H1 (cell line): ENCODE measurements around the gene BRPF1. TPM values are rescaled to one million over a fixed set of nuclear protein-coding genes. Genes with fewer than 3 reads are reported as not detected.

Source experiments
- CTCF ChIA-PET: fragments of 300-600 bp; sonication (Branson Sonifier 250); formaldehyde crosslinking; loops from one replicate; lab custom pipeline; 2021; ENCODE audit not compliant: partially characterized antibody; lab: Charles Lee
- POLR2A ChIA-PET: fragments of 300-600 bp; sonication (Branson Sonifier 250); formaldehyde crosslinking; loops from one replicate; lab custom pipeline; 2021; ENCODE audit warnings: inconsistent platforms; ENCODE audit not compliant: partially characterized antibody; lab: Charles Lee
- DNase-seq, 2 experiments: peaks; one replicate each; pipeline versions ENCODE4 v3.0.0 to v3.0.0-alpha.2; 2010 to 2022; ENCODE audit warnings: low spot score in 2 of 2, low read depth in 1 of 2, mixed read lengths in 1 of 2
- FAIRE-seq: peaks from 2 replicates; lab custom pipeline; 2011; peaks lifted over from hg19 to GRCh38; lab: Jason Lieb, UNC
- H2AFZ ChIP-seq: 2 replicates; pipeline ENCODE4 v1.8.1; 2012; ENCODE audit warnings: low read length, inconsistent platforms
- H2AK5ac ChIP-seq: 2 replicates; pipeline ENCODE4 v1.6.1; 2013; ENCODE audit warnings: low read depth, low read length
- H2BK120ac ChIP-seq: replicated peaks from 2 replicates; pipeline ENCODE3; 2013; ENCODE audit warnings: low read depth, low read length, inconsistent platforms
- H2BK12ac ChIP-seq: 2 replicates; pipeline ENCODE4 v1.6.1; 2013; ENCODE audit warnings: low read depth, low read length
- H2BK15ac ChIP-seq: 2 replicates; pipeline ENCODE4 v1.6.1; 2013; ENCODE audit warnings: low read length
- H2BK20ac ChIP-seq: 2 replicates; pipeline ENCODE4 v1.6.1; 2013; ENCODE audit warnings: low read length
- H2BK5ac ChIP-seq: 2 replicates; pipeline ENCODE4 v1.6.1; 2013; ENCODE audit warnings: low read depth, low read length
- H3K14ac ChIP-seq: 2 replicates; pipeline ENCODE4 v1.6.1; 2013; ENCODE audit warnings: inconsistent platforms; ENCODE audit not compliant: insufficient read length
- H3K18ac ChIP-seq: 2 replicates; pipeline ENCODE4 v1.6.1; 2013; ENCODE audit warnings: low read length; ENCODE audit errors: extremely low read depth
- H3K23ac ChIP-seq: 2 replicates; pipeline ENCODE4 v1.6.1; 2013; ENCODE audit warnings: inconsistent platforms; ENCODE audit not compliant: insufficient read length
- H3K23me2 ChIP-seq: 2 replicates; pipeline ENCODE4 v1.6.1; 2013; ENCODE audit warnings: low read depth, low read length
- H3K27ac ChIP-seq: 2 replicates; pipeline ENCODE4 v1.6.1; 2011; ENCODE audit warnings: low read depth, low read length, inconsistent platforms
- H3K27me3 ChIP-seq, 4 experiments: replicated peaks in 1 of 4; 1 replicate in 1 of 4; 2 replicates in 3 of 4; pipeline versions ENCODE4 v1.6.1 to v1.8.1; 2011 to 2013; ENCODE audit warnings: low read length in 3 of 4, mild to moderate bottlenecking in 3 of 4, inconsistent platforms in 2 of 4, mixed read lengths in 2 of 4, moderate library complexity in 1 of 4; ENCODE audit not compliant: control insufficient read depth in 3 of 4, insufficient read depth in 3 of 4; ENCODE audit errors: extremely low read depth in 1 of 4
- H3K36me3 ChIP-seq, 4 experiments: 2 replicates each; pipeline versions ENCODE4 v1.6.1 to v1.8.1; 2011 to 2013; ENCODE audit warnings: mild to moderate bottlenecking in 4 of 4, low read length in 3 of 4, moderate library complexity in 2 of 4, control low read depth in 1 of 4, inconsistent platforms in 1 of 4; ENCODE audit not compliant: insufficient read depth in 4 of 4, control insufficient read depth in 2 of 4
- H3K4ac ChIP-seq: replicated peaks from 2 replicates; pipeline ENCODE3; 2013; ENCODE audit warnings: low read length, low read depth, mixed read lengths, inconsistent platforms; ENCODE audit not compliant: insufficient read length
- H3K4me1 ChIP-seq, 4 experiments: replicated peaks in 1 of 4; 1 replicate in 1 of 4; 2 replicates in 3 of 4; pipeline versions ENCODE4 v1.6.1 to v1.8.1; 2011 to 2013; ENCODE audit warnings: low read length in 3 of 4, inconsistent platforms in 2 of 4, mixed read lengths in 1 of 4; ENCODE audit not compliant: insufficient read depth in 4 of 4, control insufficient read depth in 3 of 4
- H3K4me2 ChIP-seq, 2 experiments: 2 replicates each; pipeline versions ENCODE4 v1.6.1 to v1.8.1; 2011 to 2013; ENCODE audit warnings: low read depth in 2 of 2, low read length in 2 of 2, control low read depth in 1 of 2, inconsistent platforms in 1 of 2, mild to moderate bottlenecking in 1 of 2; ENCODE audit not compliant: insufficient read depth in 1 of 2
- H3K4me3 ChIP-seq, 4 experiments: fragments of 200-600, 300-600 bp in 1 of 4; sonication (generic), shearing (Covaris generic), sonication (Bioruptor Twin) in 1 of 4; 2 replicates each; pipeline versions ENCODE4 v1.5.1 to v1.8.1; 2011 to 2016; ENCODE audit warnings: low read length in 4 of 4, low read depth in 3 of 4, control low read depth in 2 of 4, inconsistent platforms in 2 of 4, mild to moderate bottlenecking in 2 of 4, mixed read lengths in 1 of 4, moderate library complexity in 1 of 4; ENCODE audit not compliant: insufficient read depth in 2 of 4; ENCODE audit errors: extremely low read depth in 1 of 4
- H3K56ac ChIP-seq: replicated peaks from 2 replicates; pipeline ENCODE3; 2013; ENCODE audit warnings: low read depth, mild to moderate bottlenecking, mixed read lengths, low read length, inconsistent platforms; ENCODE audit not compliant: insufficient read length
- H3K79me1 ChIP-seq: 2 replicates; pipeline ENCODE4 v1.6.1; 2013; ENCODE audit warnings: low read depth, low read length, control low read depth
- H3K79me2 ChIP-seq, 2 experiments: 2 replicates each; pipeline versions ENCODE4 v1.6.1 to v1.8.1; 2012 to 2013; ENCODE audit warnings: low read length in 2 of 2, mild to moderate bottlenecking in 2 of 2, inconsistent platforms in 1 of 2; ENCODE audit not compliant: insufficient read depth in 2 of 2, control insufficient read depth in 1 of 2
- H3K9ac ChIP-seq, 4 experiments: replicated peaks in 1 of 4; 1 replicate in 1 of 4; 2 replicates in 3 of 4; pipeline versions ENCODE4 v1.6.1 to v1.8.1; 2011 to 2013; ENCODE audit warnings: low read depth in 3 of 4, low read length in 3 of 4, control low read depth in 2 of 4, mild to moderate bottlenecking in 2 of 4, moderate library complexity in 2 of 4, inconsistent platforms in 1 of 4; ENCODE audit errors: extremely low read depth in 1 of 4
- H3K9me3 ChIP-seq, 2 experiments: 2 replicates each; pipeline versions ENCODE4 v1.6.1 to v1.8.1; 2012 to 2013; ENCODE audit warnings: mild to moderate bottlenecking in 2 of 2, moderate library complexity in 2 of 2, control low read depth in 1 of 2, inconsistent platforms in 1 of 2, low read depth in 1 of 2, low read length in 1 of 2, mixed read lengths in 1 of 2; ENCODE audit not compliant: insufficient read depth in 2 of 2
- H4K20me1 ChIP-seq, 2 experiments: replicated peaks in 1 of 2; 2 replicates each; pipeline versions ENCODE3 to v1.8.1; 2011 to 2013; ENCODE audit warnings: inconsistent platforms in 2 of 2, low read length in 2 of 2, mild to moderate bottlenecking in 1 of 2; ENCODE audit not compliant: insufficient read depth in 2 of 2, control insufficient read depth in 1 of 2
- H4K5ac ChIP-seq: 2 replicates; pipeline ENCODE4 v1.6.1; 2013; ENCODE audit warnings: low read length, low read depth, mixed read lengths, inconsistent platforms; ENCODE audit not compliant: insufficient read length
- H4K8ac ChIP-seq: 2 replicates; pipeline ENCODE4 v1.8.0; 2013; ENCODE audit warnings: mild to moderate bottlenecking, moderate library complexity, low read length, inconsistent platforms; ENCODE audit not compliant: insufficient read depth; ENCODE audit errors: extremely low read depth
- H4K91ac ChIP-seq: replicated peaks from 2 replicates; pipeline ENCODE3; 2013; ENCODE audit warnings: low read length, mixed read lengths, inconsistent platforms; ENCODE audit not compliant: insufficient read length
- KDM4A ChIP-seq: IDR thresholded peaks from one replicate; pipeline ENCODE4 v1.7.1; 2012; ENCODE audit warnings: low read depth, mild to moderate bottlenecking, moderate library complexity, low read length, inconsistent platforms; ENCODE audit not compliant: severe bottlenecking
- NRF1 ChIP-seq: IDR thresholded peaks from 2 replicates; pipeline ENCODE4 v1.6.1; 2011; ENCODE audit warnings: mild to moderate bottlenecking, low read depth, low read length, improper control_type of control experiment
- TBP ChIP-seq: IDR thresholded peaks from 2 replicates; pipeline ENCODE4 v1.6.1; 2011; ENCODE audit warnings: low read depth, low read length, improper control_type of control experiment
- WGBS, 2 experiments: shearing (Covaris generic) in 1 of 2; methylation state at CpG; one replicate each; pipeline versions ENCODE4 v1.1.6 to v1.1.7; 2013 to 2015; ENCODE audit warnings: low lambda C conversion rate in 2 of 2, mixed read lengths in 2 of 2, inconsistent platforms in 1 of 2, low coverage in 1 of 2, missing lambda C conversion rate in 1 of 2; ENCODE audit not compliant: insufficient replicate concordance in 2 of 2, insufficient coverage in 1 of 2, insufficient read length in 1 of 2; ENCODE audit errors: extremely low coverage in 1 of 2, missing lambda C conversion rate in 1 of 2; 5-methylcytosine and 5-hydroxymethylcytosine counted together
- polyA plus RNA-seq, 7 experiments: library from polyadenylated mRNA; depleted of rRNA in 3 of 7; stranded (reverse) in 5 of 7; unstranded in 2 of 7; fragments of >200 nt in 5 of 7; fragments of 200-250 nt in 2 of 7; gene quantifications; 1 replicate in 5 of 7; 2 replicates in 1 of 7; 4 replicates in 1 of 7; pipeline versions ENCODE4 v1.2.1 to v1.2.3, GENCODE V29; 2011 to 2013; ENCODE audit warnings: missing spikeins in 2 of 7, mixed read lengths in 2 of 7
- total RNA-seq: library from RNA; stranded (reverse); fragmentation: NEBNext Ultra II Directional; extraction: Animal tissue kit (Norgen Biotek cat#: 25700); gene quantifications from 2 replicates; pipeline ENCODE4 v1.2.1, GENCODE V29; 2021

Gene BRPF1
- total and polyA plus RNA-seq, 2 of the 8 experiments (the other 6 are each of a cell fraction or from before 2014, with no cell fraction given) = 11.3 to 21.7 TPM

- Histone ChIP-seq H2AK5ac (no peak overlapping the region), H4K20me1 (peaks cover 0 to 1% of the 10 kb centered on the region in 2 experiments), H2AFZ (no peak overlapping the region), H4K5ac (no peak overlapping the region), H3K9ac (no peak overlapping the region), H3K14ac (no peak overlapping the region), H3K56ac (no peak overlapping the region), H2BK20ac (no peak overlapping the region), H2BK15ac (no peak overlapping the region), H3K23ac (no peak overlapping the region), H3K4ac (no peak overlapping the region), H3K27me3 (peaks cover 0 to 2% (median under 1%) of the 10 kb centered on the region in 4 experiments; a peak in 5 of 7 replicates), H3K9me3 (no peaks in the 10 kb centered on the region), H3K36me3 (peaks cover 0 to 3% (median 0%) of the 10 kb centered on the region in 4 experiments; a peak in 2 of 8 replicates), H3K4me1 (no peaks in the 10 kb centered on the region), H2BK120ac (no peak overlapping the region), H4K8ac (no peak overlapping the region), H3K4me2 (no peak overlapping the region), H3K79me2 (no peaks in the 10 kb centered on the region), H2BK12ac (no peak overlapping the region), H4K91ac (no peak overlapping the region), H3K4me3 (no peak overlapping the region), H2BK5ac (no peak overlapping the region), H3K79me1 (no peaks in the 10 kb centered on the region), H3K18ac (no peak overlapping the region), H3K27ac (no peak overlapping the region), H3K23me2 (no peaks in the 10 kb centered on the region)
- POLR2A ChIA-PET = interaction anchor here (0.7 to 2.5 kb wide), 4 partner anchors 9 to 38 kb away, joined by 3 to 9 read pairs (median 4); partner anchors contain the start of gene BRPF1
- no peak for TF ChIP-seq NRF1
- no peak for TF ChIP-seq KDM4A
- TF ChIP-seq TBP = no peak
- DNase-seq (no peak), FAIRE-seq (no peak)
- CTCF ChIA-PET = interaction anchor here (0.5 to 7.7 kb wide), 7 partner anchors 29 to 544 kb away, joined by 3 to 43 read pairs (median 4); no protein-coding TSS in a partner anchor
- 89% methylated on average over 4 of the region's 4 CpGs; no CpG with 5 or more reads in 1 of the 2 experiments for WGBS, 2 experiments
These were observed 33.6 kb upstream of the BRPF1 start for GRCh38 chr3:9697892-9698291.
